HCT116 (cell line): ENCODE data around the gene OMP. TPM values are rescaled to one million over a fixed set of nuclear protein-coding genes. Genes with fewer than 3 reads are reported as not detected.

Source experiments
- ATAC-seq: fragments of 200-7000 bp; cut with Tn5 transposase; 2 replicates; pipeline ENCODE4 v1.9.1; 2020; ENCODE audit warnings: mild to moderate bottlenecking, moderate library complexity
- BruUV-seq: library from RNA; stranded (reverse); fragments of 400-500 nt; replicated peaks from 2 replicates; lab custom pipeline; 2021; lab: Mats Ljungman, UMichigan
- CTCF ChIA-PET: fragments of 300-600 bp; sonication (Branson Sonifier 250); formaldehyde crosslinking; loops from one replicate; lab custom pipeline; 2021; ENCODE audit warnings: antibody characterized with exemption; lab: Charles Lee
- POLR2A ChIA-PET: fragments of 300-600, 350-600 bp; sonication (Branson Sonifier 250); formaldehyde crosslinking; loops from one replicate; lab custom pipeline; 2021; ENCODE audit warnings: antibody characterized with exemption; lab: Charles Lee
- RAD21 ChIA-PET, 2 experiments: fragments of 300-600 bp; sonication (Branson Sonifier 250); formaldehyde crosslinking; loops; one replicate each; lab custom pipeline; 2023; ENCODE audit warnings: low total read pairs in 2 of 2; ENCODE audit not compliant: uncharacterized antibody in 2 of 2, unreplicated experiment in 2 of 2, low non-redundant PET in 1 of 2; lab: Charles Lee
- DNase-seq: peaks from one replicate; pipeline ENCODE4 v3.0.0-alpha.2; 2010; ENCODE audit warnings: low read depth, low spot score
- H2AFZ ChIP-seq: fragments of 200-600 bp; shearing (Covaris generic), sonication (generic); 2 replicates; pipeline ENCODE4 v1.6.1; 2017; ENCODE audit warnings: low read depth, mixed run types, mixed read lengths, antibody characterized with exemption, low read length; ENCODE audit not compliant: poor library complexity, severe bottlenecking
- H3K27ac ChIP-seq: 2 replicates; pipeline ENCODE4 v1.5.1; 2012; ENCODE audit warnings: low read depth, low read length
- H3K27me3 ChIP-seq: fragments of 200-600 bp; sonication (generic); 2 replicates; pipeline ENCODE4 v1.6.1; 2016; ENCODE audit warnings: mixed run types, low read length, mixed read lengths; ENCODE audit not compliant: insufficient read depth
- H3K36me3 ChIP-seq, 2 experiments: fragments of 200-500 bp in 1 of 2; fragments of 200-600 bp in 1 of 2; sonication (Bioruptor generic) in 1 of 2; sonication (generic) in 1 of 2; 2 replicates each; pipeline versions ENCODE4 v1.5.1 to v1.6.1; 2014 to 2016; ENCODE audit warnings: low read length in 2 of 2, inconsistent platforms in 1 of 2, mixed read lengths in 1 of 2, mixed run types in 1 of 2; ENCODE audit not compliant: insufficient read depth in 2 of 2, control insufficient read depth in 1 of 2
- H3K4me1 ChIP-seq, 2 experiments: fragments of 200-600 bp in 1 of 2; sonication (generic) in 1 of 2; 2 replicates each; pipeline versions ENCODE4 v1.5.1 to v1.6.1; 2012 to 2017; ENCODE audit warnings: low read length in 2 of 2, inconsistent platforms in 1 of 2, mild to moderate bottlenecking in 1 of 2, mixed read lengths in 1 of 2, mixed run types in 1 of 2, moderate library complexity in 1 of 2; ENCODE audit not compliant: insufficient read depth in 2 of 2, control insufficient read depth in 1 of 2
- H3K4me2 ChIP-seq: fragments of 200-600 bp; sonication (generic); 2 replicates; pipeline ENCODE4 v1.6.1; 2017; ENCODE audit warnings: mixed run types, low read length, mixed read lengths
- H3K4me3 ChIP-seq, 2 experiments: fragments of 200-600 bp in 1 of 2; sonication (generic) in 1 of 2; replicated peaks in 1 of 2; 2 replicates each; pipeline ENCODE4 v1.5.1; 2011 to 2016; ENCODE audit warnings: low read length in 2 of 2, control low read depth in 1 of 2, low read depth in 1 of 2, mild to moderate bottlenecking in 1 of 2, mixed read lengths in 1 of 2, mixed run types in 1 of 2
- H3K79me2 ChIP-seq: fragments of 200-600 bp; sonication (generic); 2 replicates; pipeline ENCODE4 v1.6.1; 2017; ENCODE audit warnings: mild to moderate bottlenecking, mixed run types, low read length, moderate library complexity, mixed read lengths; ENCODE audit not compliant: insufficient read depth
- H3K9ac ChIP-seq: fragments of 200-600 bp; sonication (generic); 2 replicates; pipeline ENCODE4 v1.6.1; 2016; ENCODE audit warnings: low read length, mixed read lengths
- H3K9me2 ChIP-seq: fragments of 200-600 bp; sonication (generic), shearing (Covaris generic); 2 replicates; pipeline ENCODE4 v1.6.1; 2017; ENCODE audit warnings: mixed run types, mild to moderate bottlenecking, moderate library complexity; ENCODE audit not compliant: insufficient read depth
- H3K9me3 ChIP-seq, 2 experiments: fragments of 200-500 bp in 1 of 2; fragments of 200-600 bp in 1 of 2; sonication (Bioruptor generic) in 1 of 2; sonication (generic) in 1 of 2; 2 replicates each; pipeline ENCODE4 v1.6.1; 2014 to 2017; ENCODE audit warnings: low read length in 2 of 2, mixed read lengths in 2 of 2, inconsistent platforms in 1 of 2, low read depth in 1 of 2, mild to moderate bottlenecking in 1 of 2, mixed run types in 1 of 2, moderate library complexity in 1 of 2; ENCODE audit not compliant: control insufficient read depth in 1 of 2, insufficient read depth in 1 of 2
- H4K20me1 ChIP-seq: fragments of 200-600 bp; sonication (generic), shearing (Covaris generic); 2 replicates; pipeline ENCODE4 v1.6.1; 2017; ENCODE audit warnings: mixed run types, mild to moderate bottlenecking, moderate library complexity; ENCODE audit not compliant: insufficient read depth
- CEBPB ChIP-seq: IDR thresholded peaks from 2 replicates; pipeline ENCODE4 v1.6.1; 2012; ENCODE audit warnings: low read depth
- ELF1 ChIP-seq: IDR thresholded peaks from 2 replicates; pipeline ENCODE4 v1.6.1; 2012; ENCODE audit warnings: low read depth, borderline replicate concordance
- EZH2phosphoT487 ChIP-seq: fragments of 200-600 bp; IDR thresholded peaks from 2 replicates; pipeline ENCODE4 v1.6.1; 2018; ENCODE audit warnings: antibody characterized with exemption, borderline replicate concordance
- JUND ChIP-seq: IDR thresholded peaks from 2 replicates; pipeline ENCODE4 v1.6.1; 2012
- RAD21 ChIP-seq: IDR thresholded peaks from 2 replicates; pipeline ENCODE4 v1.6.1; 2012; ENCODE audit warnings: low read depth, mild to moderate bottlenecking
- SP1 ChIP-seq: IDR thresholded peaks from 2 replicates; pipeline ENCODE4 v1.6.1; 2012; ENCODE audit warnings: low read depth
- intact Hi-C: fragments of 100-400 bp; cut with micrococcal nuclease; formaldehyde crosslinking; loops from 2 replicates; pipeline ENCODE4 v1.10.0; 2022
- total RNA-seq: library from RNA; stranded (reverse); gene quantifications from one replicate; pipeline ENCODE4 v1.2.1, GENCODE V29; 2021; ENCODE audit not compliant: unreplicated experiment
- TF ChIP-seq, protein P1 (sequence below), 3 experiments: fragments of 200-600 bp in 1 of 3; sonication (generic) in 1 of 3; IDR thresholded peaks in 2 of 3; conservative IDR thresholded peaks in 1 of 3; 2 replicates each; pipeline ENCODE4 v1.5.1; 2012 to 2017; ENCODE audit warnings: low read depth in 2 of 3, low read length in 2 of 3, antibody characterized with exemption in 1 of 3, borderline replicate concordance in 1 of 3, control low read depth in 1 of 3, mild to moderate bottlenecking in 1 of 3, mixed read lengths in 1 of 3, mixed run types in 1 of 3, moderate library complexity in 1 of 3; ENCODE audit not compliant: insufficient read depth in 1 of 3
- TF ChIP-seq, protein P2 (sequence below): IDR thresholded peaks from 2 replicates; pipeline ENCODE4 v1.6.1; 2011; ENCODE audit warnings: mild to moderate bottlenecking, low read length, moderate library complexity; ENCODE audit not compliant: insufficient replicate concordance; ENCODE audit errors: extremely low read depth

Gene OMP
- total RNA-seq, 1 experiment from 2014 or later: not detected

DNA sequence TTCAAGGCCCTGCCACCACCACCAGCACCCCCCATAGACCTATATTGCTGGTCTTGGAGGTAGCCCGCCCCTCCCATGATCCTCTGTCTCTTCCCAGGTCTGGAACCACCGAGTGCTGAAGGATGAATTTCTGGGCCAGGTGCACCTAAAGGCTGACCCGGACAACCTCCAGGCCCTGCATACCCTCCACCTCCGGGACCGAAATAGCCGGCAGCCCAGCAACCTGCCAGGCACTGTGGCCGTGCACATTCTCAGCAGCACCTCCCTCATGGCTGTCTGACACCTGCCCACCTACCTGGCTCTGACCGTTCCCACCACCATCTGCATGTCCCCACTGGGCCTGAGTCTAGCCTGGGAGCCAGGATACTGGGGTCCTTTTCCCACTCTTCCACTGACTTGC is 21.0 kb downstream of the OMP start:
- ChIA-PET RAD21 (no interaction called here), POLR2A (no interaction called here), CTCF (no interaction called here)
- no peak overlapping the region for H3K4me3 ChIP-seq
- H3K4me2 ChIP-seq: no peak overlapping the region
- H4K20me1 ChIP-seq: no peaks in the 10 kb centered on the region
- no peak overlapping the region for H2AFZ ChIP-seq
- H3K79me2 ChIP-seq: no peaks in the 10 kb centered on the region
- ATAC-seq (no peak), DNase-seq (no peak)
- H3K9ac ChIP-seq: no peak overlapping the region
- H3K27ac ChIP-seq: no peak overlapping the region
- H3K4me1 ChIP-seq: peaks cover 3 to 15% of the 10 kb centered on the region in 2 experiments; a peak in 2 of 4 replicates
- TF ChIP-seq RAD21 (no peak), EZH2phosphoT487 (no peak), JUND (no peak), ELF1 (no peak), SP1 (no peak), CEBPB (no peak)
- TF ChIP-seq, protein P1, sequence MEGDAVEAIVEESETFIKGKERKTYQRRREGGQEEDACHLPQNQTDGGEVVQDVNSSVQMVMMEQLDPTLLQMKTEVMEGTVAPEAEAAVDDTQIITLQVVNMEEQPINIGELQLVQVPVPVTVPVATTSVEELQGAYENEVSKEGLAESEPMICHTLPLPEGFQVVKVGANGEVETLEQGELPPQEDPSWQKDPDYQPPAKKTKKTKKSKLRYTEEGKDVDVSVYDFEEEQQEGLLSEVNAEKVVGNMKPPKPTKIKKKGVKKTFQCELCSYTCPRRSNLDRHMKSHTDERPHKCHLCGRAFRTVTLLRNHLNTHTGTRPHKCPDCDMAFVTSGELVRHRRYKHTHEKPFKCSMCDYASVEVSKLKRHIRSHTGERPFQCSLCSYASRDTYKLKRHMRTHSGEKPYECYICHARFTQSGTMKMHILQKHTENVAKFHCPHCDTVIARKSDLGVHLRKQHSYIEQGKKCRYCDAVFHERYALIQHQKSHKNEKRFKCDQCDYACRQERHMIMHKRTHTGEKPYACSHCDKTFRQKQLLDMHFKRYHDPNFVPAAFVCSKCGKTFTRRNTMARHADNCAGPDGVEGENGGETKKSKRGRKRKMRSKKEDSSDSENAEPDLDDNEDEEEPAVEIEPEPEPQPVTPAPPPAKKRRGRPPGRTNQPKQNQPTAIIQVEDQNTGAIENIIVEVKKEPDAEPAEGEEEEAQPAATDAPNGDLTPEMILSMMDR (IDR thresholded peaks at IDR 0.05 in 2 of 3, conservative IDR thresholded peaks at IDR 0.05 in 1 of 3; ENCODE audit: borderline replicate concordance in 1 of 3, insufficient read depth in 1 of 3, low read depth in 2 of 3, low read length in 2 of 3): no peak
- TF ChIP-seq, protein P2, sequence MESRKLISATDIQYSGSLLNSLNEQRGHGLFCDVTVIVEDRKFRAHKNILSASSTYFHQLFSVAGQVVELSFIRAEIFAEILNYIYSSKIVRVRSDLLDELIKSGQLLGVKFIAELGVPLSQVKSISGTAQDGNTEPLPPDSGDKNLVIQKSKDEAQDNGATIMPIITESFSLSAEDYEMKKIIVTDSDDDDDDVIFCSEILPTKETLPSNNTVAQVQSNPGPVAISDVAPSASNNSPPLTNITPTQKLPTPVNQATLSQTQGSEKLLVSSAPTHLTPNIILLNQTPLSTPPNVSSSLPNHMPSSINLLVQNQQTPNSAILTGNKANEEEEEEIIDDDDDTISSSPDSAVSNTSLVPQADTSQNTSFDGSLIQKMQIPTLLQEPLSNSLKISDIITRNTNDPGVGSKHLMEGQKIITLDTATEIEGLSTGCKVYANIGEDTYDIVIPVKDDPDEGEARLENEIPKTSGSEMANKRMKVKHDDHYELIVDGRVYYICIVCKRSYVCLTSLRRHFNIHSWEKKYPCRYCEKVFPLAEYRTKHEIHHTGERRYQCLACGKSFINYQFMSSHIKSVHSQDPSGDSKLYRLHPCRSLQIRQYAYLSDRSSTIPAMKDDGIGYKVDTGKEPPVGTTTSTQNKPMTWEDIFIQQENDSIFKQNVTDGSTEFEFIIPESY: no peak
- BruUV-seq: no TSS peak
- intact Hi-C loops: no loop called here
- no peaks in the 10 kb centered on the region for H3K36me3 ChIP-seq
- H3K9me2 ChIP-seq: no peaks in the 10 kb centered on the region
- H3K27me3 ChIP-seq: no peaks in the 10 kb centered on the region
- H3K9me3 ChIP-seq: no peaks in the 10 kb centered on the region
